Measurements from ENCODE around the gene VPS51. TPM values are rescaled to one million over a fixed set of nuclear protein-coding genes. Genes with fewer than 3 reads are reported as not detected.
A peak's percentile ranks its signal among the peaks of the same experiment; 100 is the strongest.

Gene VPS51
- total RNA-seq, 2 donors from 2014 or later = 333 to 498 TPM

GRCh38 chr11:65120831-65121230 lies 24.8 kb downstream of the VPS51 start:
- peak overlapping the region; percentile 78 to 96 for H3K27ac ChIP-seq

GRCh38 chr11:65121447-65121864 lies 25.4 kb downstream of the VPS51 start:
- peak overlapping the region; percentile 73 for H3K4me3 ChIP-seq
- ATAC-seq (ENCODE audit: insufficient number of reproducible peaks, low FRiP score, low read depth) (no peak), DNase-seq (ENCODE audit: low spot score) (no peak)
- H3K9me3 ChIP-seq = no peaks in the 10 kb centered on the region
- H3K4me1 ChIP-seq (ENCODE audit: control insufficient read depth in 1 of 2, low read depth in 2 of 2) = peaks cover 14 to 30% of the 10 kb centered on the region in 2 donors
- H3K27me3 ChIP-seq (replicated peaks; ENCODE audit: insufficient read depth) = no peaks in the 10 kb centered on the region
- peak overlapping the region; percentile 78 to 96 for H3K27ac ChIP-seq
- TF ChIP-seq CTCF (IDR thresholded peaks at IDR 0.05) = no peak
- H3K36me3 ChIP-seq = peaks cover 35% of the 10 kb centered on the region

More at GRCh38 chr11:65120831-65121230, 24.8 kb downstream of the VPS51 start:
- Histone ChIP-seq H3K27me3 (replicated peaks; ENCODE audit: insufficient read depth) (no peaks in the 10 kb centered on the region), H3K36me3 (peaks cover 29% of the 10 kb centered on the region), H3K4me3 (peak overlapping the region; percentile 73), H3K4me1 (ENCODE audit: control insufficient read depth in 1 of 2, low read depth in 2 of 2) (peaks cover 18 to 36% of the 10 kb centered on the region in 2 donors), H3K9me3 (no peaks in the 10 kb centered on the region)
- DNase-seq (ENCODE audit: low spot score) (no peak), ATAC-seq (ENCODE audit: insufficient number of reproducible peaks, low FRiP score, low read depth) (no peak)
- TF ChIP-seq CTCF (IDR thresholded peaks at IDR 0.05) = no peak

- TF ChIP-seq CTCF (IDR thresholded peaks at IDR 0.05) = no peak
- Histone ChIP-seq H3K36me3 (peaks cover 41% of the 10 kb centered on the region), H3K9me3 (no peaks in the 10 kb centered on the region), H3K4me3 (peak within 1 kb of the TSS; percentile 73), H3K4me1 (ENCODE audit: control insufficient read depth in 1 of 2, low read depth in 2 of 2) (peaks cover 11 to 23% of the 10 kb centered on the region in 2 donors), H3K27me3 (replicated peaks; ENCODE audit: insufficient read depth) (no peaks in the 10 kb centered on the region), H3K27ac (peak within 1 kb of the TSS; percentile 78 to 96)
- peak; percentile 93 for DNase-seq (ENCODE audit: low spot score)
- ATAC-seq (ENCODE audit: insufficient number of reproducible peaks, low FRiP score, low read depth) = peak; percentile 74
Observed at GRCh38 chr11:65121865-65122696, 26.1 kb downstream of the VPS51 start, which contains the start of the genes FAU and MRPL49. FAU (minus strand) TSS chr11:65122134; CDS start chr11:65121813, 321 bp downstream. MRPL49 (plus strand) TSS chr11:65122321; CDS start chr11:65122347, 26 bp downstream.

- ATAC-seq (ENCODE audit: insufficient number of reproducible peaks, low FRiP score, low read depth) (no peak), DNase-seq (ENCODE audit: low spot score) (no peak)
- Histone ChIP-seq H3K4me1 (ENCODE audit: control insufficient read depth in 1 of 2, low read depth in 2 of 2) (peaks cover 11 to 22% of the 10 kb centered on the region in 2 donors), H3K27me3 (replicated peaks; ENCODE audit: insufficient read depth) (no peaks in the 10 kb centered on the region), H3K4me3 (no peak overlapping the region), H3K27ac (no peak overlapping the region), H3K9me3 (no peaks in the 10 kb centered on the region), H3K36me3 (peaks cover 64% of the 10 kb centered on the region)
- no peak for TF ChIP-seq CTCF (IDR thresholded peaks at IDR 0.05)
Observed at GRCh38 chr11:65124480-65125196, 28.6 kb downstream of the VPS51 start.
